HG02970 (cell line): ENCODE results near the gene CRYL1.
"Not testable (repeated sequence)": the region's sequence is repeated elsewhere in the genome, so short reads cannot be mapped to it uniquely, and the experiment has no call there.

Experiments used
- ATAC-seq: cut with Tn5 transposase; IDR thresholded peaks from one replicate; pipeline ENCODE4 v1.9.1; 2021; ENCODE audit warnings: mild to moderate bottlenecking, moderate library complexity, moderate number of reproducible peaks; ENCODE audit not compliant: unreplicated experiment, low FRiP score

Gene CRYL1

DNA sequence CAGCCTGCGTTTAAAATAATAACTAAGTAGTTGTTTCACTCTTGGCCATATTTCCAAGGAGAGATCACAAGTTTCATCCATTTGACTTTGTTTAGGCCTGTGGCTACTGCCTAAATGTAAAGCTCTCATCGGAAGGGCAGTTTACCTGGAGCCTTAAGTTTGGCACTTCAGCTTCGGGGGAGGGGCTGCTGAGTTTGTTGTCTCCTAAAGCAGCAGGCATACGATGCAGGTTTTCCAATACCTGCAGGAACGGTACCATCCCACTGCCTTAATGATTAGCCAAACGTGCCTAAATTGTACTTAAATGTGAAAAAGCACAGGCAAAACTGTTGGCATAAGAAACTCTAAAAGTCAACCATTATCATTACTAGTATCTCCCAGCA is 63.1 kb downstream of the CRYL1 start:
- no peak for ATAC-seq

DNA sequence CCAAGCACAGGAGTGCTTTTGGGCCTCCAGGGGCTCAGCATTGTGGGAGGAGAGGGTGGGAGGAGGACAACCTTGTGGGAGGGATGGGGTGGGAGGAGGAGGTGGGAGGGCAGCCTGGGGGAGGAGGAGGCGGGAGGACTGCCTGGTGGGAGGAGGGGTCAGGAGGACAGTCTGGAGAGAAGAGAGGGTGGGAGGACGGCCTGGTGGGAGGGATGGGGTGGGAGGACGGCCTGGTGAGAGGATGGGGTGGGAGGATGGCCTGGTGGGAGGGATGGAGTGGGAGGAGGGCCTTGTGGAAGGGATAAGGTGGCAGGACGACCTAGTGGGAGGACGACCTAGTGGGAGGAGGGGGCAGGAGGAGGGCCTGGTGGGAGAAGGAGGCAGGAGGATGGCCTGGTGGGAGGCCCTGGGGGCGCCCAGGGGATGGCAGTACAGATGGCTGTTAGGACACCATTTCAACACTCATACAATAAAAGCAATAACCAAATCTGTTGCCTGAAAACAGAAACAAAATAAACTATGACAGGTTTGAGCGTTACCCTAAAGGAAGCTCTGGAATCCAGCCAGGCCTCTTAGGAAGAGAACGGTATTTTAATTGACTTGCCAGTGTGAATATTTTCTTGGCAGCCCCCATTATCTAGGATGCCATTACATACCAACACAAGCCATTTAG is 63.7 kb downstream of the CRYL1 start:
- ATAC-seq = no peak

DNA sequence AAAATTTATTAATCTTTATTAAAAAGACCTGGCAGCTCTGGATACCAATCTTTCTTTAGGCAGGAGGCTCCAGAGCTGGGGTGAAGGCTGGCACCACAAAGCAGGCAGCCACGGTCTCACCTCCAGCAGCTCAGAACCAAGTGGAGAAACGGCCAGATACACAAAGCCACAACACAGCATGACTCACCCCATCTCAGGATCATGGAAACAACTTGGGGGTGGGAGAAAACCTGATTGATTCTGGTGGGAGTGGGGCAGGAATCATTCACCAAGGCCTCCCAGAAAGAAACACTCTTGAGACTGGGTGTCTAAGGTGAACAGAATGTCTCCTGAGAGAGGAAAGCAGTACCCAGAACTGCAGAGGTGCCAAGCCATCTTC is 64.2 kb downstream of the CRYL1 start:
- ATAC-seq = no peak

DNA sequence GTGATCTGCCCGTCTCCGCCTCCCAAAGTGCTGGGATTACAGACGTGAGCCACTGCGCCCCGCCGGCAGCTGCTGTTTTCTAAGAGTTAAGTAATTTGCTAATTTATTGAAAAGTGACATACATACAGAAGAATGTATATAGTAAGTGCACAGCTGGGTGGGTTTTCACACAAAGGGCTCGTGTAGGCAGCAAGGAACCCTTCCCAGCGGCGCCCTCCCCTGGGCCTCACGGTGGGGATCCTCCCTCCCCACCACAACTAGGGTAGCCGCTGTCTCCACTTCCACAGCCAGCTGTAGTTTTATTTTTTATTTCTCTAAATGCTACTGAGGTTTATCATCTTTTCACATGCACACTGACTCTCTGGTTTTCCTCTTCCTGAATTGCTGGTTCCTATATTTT is 64.9 kb downstream of the CRYL1 start:
- ATAC-seq = no peak

DNA sequence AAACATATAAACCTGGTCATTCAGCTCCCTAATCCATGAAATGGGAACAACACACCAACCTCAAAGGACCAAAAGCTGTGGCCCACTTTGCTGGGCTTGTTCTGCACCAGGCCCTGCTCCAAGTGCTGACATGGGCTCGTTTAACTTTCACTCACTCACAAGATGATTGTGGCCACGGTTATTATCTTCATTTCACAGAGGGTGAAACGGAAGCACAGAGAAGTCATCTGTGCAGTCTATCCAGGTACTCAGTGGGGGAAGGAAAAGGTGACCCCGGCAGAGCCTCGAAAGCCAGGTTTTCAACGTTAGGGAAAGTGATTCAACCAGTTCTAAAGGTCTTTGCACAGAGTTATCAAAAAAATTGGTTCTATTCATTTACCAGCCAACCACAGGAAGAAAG is 68.0 kb downstream of the CRYL1 start:
- ATAC-seq = no peak

DNA sequence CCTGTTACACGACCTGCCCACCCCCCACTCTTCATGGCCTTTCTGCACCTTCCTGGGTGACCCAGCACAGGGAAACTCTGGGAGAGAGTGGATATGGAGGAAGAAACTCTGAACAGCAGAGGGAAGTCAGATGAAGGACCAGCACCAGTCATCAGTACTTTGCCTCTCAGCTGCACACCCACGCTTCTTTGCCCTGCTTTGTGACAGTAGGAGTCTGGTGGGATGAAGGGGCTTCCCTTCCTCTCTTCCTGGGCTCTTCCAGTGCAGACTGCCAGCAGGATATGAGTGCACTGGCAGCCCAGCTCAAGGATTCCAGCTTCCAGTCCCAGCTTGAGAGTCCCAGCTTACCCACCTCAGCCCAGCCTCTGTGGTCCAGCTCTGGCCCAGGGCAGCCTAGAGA is 68.9 kb downstream of the CRYL1 start:
- no peak for ATAC-seq

DNA sequence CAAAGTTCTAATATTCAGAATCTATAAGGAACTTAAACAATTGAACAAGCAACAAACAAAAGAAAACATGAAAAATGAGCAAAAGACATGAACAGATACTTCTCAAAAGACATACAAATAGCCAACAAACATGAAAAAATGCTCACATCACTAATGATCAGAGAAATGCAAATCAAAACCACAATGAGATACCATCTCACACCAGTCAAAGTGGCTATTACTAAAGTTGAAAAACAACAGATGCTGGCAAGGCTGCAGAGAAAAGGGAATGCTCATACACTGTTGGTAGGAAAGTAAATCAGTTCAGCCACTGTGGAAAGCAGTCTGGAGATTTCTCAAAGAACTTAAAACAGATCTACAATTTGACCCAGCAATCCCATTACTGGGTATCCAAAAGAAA is 74.3 kb downstream of the CRYL1 start:
- ATAC-seq = no peak

DNA sequence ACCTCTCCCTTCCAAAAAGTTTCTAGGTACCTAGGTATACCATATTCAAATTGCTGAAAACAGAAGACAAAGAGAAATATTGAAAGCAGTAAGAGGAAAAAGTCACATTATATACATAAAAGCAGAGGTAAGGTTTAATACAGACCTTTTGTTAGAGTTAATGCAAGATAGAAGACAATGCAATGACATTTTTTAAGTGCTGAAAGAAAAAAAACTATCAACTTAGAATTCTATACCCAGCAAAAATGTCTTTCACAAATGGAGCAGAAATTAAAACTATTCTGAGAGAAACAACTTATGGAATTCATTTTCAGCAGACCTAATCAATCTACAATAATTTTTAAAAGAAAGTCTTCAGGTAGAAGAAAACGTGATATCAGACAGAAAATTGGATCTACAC is 77.2 kb downstream of the CRYL1 start:
- no peak for ATAC-seq

DNA sequence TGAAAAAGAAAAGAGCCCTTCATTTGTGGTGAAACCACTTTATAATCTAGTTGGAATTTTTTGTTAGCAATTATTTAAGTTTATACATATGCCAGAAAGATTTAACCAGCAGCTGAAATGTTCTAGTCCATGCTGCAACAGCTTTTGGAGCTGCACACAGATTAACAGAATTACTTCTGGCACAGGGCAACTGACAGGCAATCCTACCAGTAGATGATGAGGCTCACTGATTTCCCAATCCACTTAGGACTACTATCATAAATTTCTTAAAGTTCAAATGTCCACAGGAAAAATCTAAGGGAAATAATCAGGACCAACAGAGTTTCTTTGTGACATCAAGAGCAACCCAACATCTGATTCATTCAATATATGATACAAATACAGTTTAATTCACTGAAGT is 78.8 kb downstream of the CRYL1 start:
- ATAC-seq = no peak

DNA sequence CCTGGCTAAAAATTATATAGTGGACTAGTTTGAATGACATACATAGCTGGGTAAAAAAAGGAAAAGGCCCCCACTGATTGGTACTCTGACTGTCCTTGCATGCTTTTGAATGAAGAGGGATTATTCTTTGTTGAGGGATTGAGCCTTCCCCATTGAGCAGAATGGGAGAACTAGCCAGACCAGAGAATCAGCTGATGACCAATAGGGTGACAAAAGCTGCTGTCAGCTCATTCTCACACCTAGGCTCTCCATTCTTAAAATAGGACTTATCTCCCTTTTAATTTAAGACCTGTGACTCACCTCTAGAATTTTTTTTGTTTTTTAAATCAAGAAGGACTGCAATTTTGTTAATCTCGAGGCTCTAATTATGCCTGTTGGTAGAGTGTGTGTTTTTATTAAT is 79.3 kb downstream of the CRYL1 start:
- ATAC-seq = no peak

DNA sequence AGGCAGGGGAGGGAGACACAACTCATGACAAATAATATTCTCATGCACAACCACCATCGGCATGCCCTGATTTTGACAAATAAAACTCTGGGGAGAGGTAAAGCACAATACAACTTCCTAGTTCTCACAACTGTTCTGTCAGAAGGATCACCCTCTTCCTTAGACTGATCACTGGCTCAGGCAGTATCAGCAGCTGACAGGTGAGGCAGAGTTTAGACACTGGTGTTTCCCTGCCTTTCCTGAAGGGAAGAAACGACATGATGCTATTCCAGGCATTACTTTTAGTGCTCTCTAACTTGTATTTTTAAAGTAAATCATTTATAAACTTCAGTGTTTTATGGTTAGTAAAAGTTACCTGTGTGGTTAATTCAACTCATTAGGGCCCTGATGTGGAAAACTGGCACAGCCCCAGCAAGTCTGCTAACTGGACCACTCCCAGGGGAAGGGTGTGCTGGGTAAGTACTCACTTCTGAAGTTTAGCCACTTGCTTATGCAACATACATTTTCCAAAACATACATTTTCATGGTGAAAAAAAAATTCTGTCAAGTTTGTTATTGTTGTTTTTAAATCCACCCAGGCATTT is 82.8 kb downstream of the CRYL1 start:
- ATAC-seq = no peak

DNA sequence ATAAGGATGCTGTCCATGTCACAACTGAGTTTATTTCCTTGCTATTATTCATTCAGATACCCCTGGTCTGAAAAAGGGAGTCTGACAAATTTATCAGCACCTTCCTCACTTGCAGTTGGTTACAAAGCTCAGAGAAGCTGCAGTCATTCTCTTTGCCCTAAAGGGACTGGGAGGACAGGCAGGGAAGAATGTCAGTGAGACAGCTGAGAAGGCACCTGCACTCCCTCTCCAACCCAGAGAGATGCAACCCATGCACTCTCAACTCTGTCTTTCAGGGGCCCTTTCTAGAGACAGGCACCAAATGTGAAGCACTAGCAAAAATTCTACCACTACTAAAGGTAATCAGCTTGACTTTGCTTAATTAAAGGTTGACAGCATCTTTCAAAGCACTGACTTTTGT is 83.3 kb downstream of the CRYL1 start:
- ATAC-seq = no peak

DNA sequence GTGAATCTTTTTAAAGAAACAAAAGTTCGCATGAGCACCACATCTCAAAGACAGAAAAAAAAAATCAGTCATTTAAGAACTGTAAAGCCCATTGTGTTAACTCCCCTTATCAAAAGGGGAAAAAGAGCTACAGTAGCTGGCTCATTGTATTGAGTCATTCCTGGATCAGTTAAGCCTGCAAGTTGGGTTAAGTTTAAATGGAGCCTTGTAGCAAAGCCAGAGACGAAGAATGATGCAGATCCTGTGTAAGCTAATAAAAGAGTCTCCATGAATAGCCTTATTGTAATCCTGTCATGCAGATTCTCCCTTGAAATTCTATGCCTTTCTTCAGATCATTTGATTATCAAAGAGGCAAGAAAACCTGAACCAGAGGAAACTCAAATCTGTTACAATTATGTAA is 83.8 kb downstream of the CRYL1 start:
- no peak for ATAC-seq

DNA sequence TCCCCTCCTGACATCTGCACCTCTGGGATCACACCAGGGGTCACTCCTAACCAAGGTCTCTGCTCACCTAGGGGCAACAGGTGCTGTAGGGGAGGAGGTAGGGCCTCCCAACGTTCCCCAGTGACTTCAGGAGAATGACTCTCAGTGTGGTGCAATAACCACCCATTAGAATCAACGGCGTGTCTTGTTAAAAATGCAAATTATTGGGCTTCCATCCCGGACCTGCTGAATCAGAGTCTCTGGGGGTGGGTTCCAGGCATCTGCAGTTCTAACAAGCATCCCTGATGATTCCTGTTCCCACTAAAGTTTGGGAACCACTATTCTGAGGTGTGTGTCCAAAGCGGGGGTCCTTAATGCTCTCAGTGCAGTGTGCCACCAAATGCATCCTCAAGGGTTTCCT is 84.6 kb downstream of the CRYL1 start:
- ATAC-seq = no peak

DNA sequence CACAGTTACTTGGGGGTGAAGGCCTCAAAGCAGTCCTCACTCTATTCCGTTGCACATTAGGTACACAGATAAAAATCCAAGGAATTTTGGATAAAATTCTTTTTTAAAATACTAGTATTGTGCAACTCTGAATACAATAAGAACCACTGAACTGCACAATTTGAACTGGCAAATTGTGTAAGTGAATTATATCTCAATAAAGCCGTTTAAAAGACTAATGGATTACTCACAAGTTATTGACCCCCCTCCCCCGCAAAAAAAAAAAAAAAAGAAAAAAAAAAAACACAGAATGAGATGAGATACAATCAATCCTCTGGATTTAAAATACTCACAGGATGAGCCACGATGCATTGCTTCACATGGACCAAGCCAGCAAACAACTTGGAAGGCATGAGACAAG is 86.4 kb downstream of the CRYL1 start:
- no peak for ATAC-seq

DNA sequence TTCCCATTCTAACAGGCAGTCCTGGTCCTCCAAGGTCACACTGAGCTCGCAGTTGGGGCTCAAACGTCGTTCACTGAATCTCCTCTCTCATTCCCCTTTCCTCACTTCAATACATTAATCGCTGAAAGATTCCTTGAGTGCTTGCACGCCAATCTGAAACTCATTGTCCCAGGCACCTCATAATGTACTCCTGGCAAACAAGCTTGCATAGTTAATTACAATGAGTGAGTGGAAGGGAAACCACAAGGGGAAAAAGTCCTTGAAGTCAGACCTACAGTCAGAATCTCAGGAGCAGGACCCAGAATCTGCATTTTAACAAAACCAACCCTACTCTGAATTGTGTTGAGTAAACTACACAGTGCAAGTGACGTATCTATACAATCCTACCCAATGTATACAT is 86.9 kb downstream of the CRYL1 start:
- no peak for ATAC-seq

DNA sequence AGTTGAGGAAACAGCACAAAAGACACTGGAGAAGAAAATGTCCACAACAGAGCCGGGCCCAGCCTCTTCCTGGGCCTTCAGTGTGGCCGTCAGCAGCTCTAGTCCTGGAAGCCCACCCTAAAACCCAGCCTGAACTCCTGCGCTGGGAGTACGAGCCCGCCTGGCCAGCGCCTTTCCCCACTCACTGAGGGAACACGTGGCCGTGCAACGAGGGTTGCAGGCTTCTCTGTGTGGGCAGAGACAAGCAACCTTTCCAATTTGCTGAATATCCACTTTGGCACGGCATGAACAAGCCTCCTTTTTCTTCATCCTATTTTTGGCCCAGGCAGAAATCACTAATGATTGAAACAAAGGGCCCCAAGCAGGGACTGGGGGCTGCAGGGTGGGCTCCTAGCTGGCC is 89.2 kb downstream of the CRYL1 start:
- no peak for ATAC-seq

DNA sequence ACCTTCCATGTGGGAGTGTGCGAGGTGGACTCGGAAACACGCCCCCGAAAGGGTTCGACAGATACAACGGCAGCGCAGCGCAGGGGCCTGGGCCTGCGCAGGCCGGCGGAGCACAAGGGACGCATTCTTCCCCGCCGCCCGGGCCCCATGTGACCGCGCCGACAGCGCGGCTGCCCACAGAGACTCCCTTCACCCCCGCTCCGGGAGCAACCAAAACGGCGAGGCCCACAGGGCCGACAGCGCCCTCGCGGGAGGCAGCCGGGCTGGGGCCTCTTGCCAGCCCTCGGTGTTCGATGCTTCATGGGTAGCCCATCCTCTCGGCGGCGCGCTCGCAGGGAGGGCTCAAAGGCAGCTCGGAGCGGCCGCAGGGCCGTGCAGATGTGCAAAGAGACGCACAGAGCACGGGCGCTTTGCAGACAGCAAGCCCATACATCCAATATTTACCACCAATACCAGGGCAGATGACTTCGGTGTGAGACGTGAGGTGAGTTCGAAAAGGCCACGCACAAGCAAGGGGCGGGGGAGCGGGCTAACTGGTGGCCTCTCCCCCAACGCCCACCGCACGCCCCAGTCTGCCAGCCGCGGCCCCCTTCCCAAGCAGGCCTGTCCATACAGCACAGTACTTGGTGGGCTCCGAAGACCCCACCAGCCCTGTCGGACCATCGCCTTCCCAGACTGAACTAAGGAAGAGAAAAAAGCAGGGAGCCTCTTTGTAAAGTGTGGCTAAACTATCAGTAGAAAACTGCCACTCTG is 89.9 kb downstream of the CRYL1 start:
- no peak for ATAC-seq

DNA sequence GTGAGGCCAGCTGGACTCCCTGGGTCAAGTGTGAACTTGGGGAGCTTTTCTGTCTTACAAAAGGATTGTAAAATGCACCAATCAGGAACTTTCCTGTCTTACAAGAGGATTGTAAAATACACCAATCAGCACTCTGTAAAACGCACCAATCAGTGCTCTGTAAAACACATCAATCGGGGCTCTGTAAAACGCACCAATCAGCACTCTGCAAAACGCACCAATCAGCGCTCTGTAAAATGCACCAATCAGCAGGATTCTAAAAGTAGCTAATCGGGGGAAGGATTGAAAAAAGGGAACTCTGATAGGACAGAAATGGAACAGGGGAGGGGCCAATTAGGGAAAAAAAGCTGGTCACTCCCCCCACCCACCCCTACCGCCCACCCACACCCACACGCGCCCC is 91.4 kb downstream of the CRYL1 start:
- ATAC-seq = not testable (repeated sequence)

DNA sequence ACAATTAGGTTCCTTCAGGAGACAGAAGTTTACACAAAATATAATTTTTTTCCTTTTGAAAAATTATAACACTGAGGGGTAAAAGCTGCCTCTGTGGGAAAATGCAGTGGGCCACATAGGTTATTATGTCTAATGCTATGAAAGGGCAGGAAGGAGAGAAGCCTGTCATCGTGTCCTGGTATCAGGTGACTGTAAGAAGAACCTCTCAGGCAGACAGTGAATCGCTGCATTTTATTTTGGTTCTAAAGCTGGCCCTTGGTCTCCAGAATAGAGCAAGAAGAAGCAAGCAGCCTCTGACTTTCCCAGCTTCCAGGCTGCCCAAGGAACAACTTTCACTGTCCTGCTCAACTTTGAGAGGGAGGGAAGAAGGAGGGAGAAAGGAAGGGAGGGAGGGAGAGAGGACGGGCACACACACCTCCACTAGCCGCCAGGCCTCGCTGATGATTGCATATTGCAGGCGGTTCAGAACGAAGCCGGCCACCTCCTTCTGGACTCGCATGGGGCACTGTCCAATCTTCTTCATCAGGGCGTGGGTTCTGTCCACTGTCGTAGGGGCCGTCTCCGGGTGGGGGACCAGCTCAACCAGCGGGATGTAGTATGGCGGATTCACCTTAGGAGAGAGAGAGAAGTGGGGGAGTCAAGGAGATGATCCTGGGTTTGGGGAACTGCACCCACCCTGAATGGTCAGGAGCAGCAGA is 93.8 kb downstream of the CRYL1 start:
- ATAC-seq = no peak

DNA sequence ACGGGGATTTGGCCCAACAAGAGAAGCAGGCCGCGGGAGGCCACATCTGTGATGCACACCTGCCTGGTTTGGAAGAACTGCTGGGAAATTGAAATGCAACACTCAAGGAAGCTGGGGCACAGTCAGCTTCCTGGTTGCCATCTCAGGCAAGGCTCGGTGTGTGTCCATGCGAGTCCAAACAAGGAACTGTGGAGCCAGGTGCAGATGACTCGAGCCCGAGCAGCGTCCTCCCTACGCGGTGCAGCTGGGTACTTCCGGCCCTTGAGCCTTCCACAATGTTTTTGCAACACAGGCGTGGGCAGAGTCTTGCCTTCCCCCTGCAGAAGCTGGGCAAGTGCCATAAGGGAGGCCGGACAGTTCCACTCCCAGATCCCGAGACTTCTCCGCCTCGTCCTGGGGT is 94.6 kb downstream of the CRYL1 start:
- ATAC-seq = no peak

DNA sequence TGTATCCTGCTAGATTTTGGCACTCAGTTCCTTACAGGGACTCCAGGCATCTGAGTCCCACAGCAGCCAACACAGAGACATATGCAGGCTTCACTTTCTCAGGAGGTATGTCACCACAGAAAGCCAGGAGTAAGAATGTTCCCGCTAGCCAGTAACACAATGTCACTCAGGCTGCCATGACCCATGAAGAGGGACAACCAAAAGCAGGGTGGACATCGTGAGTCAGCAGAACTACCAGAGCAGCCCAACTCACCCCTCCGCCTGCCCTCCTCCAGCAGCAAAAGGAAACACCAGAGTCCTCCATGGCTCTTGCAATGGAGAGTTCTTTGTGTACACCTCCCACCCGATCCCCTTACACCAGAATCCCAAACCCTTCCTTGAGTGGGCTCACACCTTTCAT is 95.4 kb downstream of the CRYL1 start:
- ATAC-seq = no peak
